WTC11 (cell line): ENCODE measurements around the gene CCSER1. TPM values are rescaled to one million over a fixed set of nuclear protein-coding genes. Genes with fewer than 3 reads are reported as not detected.
"Not testable (repeated sequence)": the region's sequence is repeated elsewhere in the genome, so short reads cannot be mapped to it uniquely, and the experiment has no call there.

Experiments
- ATAC-seq: fragments of 200-7000 bp; cut with Tn5 transposase; 2 replicates; pipeline ENCODE4 v1.10.0; 2021; ENCODE audit warnings: mild to moderate bottlenecking, moderate library complexity
- CTCF ChIA-PET: fragments of 300-600 bp; sonication (Branson Sonifier 250); formaldehyde crosslinking; loops from one replicate; lab custom pipeline; 2021; ENCODE audit warnings: antibody characterized with exemption; lab: Charles Lee
- POLR2A ChIA-PET: fragments of 350-600 bp; sonication (Branson Sonifier 250); formaldehyde crosslinking; loops from one replicate; lab custom pipeline; 2021; ENCODE audit warnings: antibody characterized with exemption; lab: Charles Lee
- DNase-seq: peaks from one replicate; pipeline ENCODE4 v3.0.0; 2021; ENCODE audit warnings: low spot score
- H3K27ac Mint-ChIP-seq: 2 replicates; pipeline ENCODE4 v1.8.0; 2021; ENCODE audit warnings: mixed read lengths
- H3K27me3 Mint-ChIP-seq: 2 replicates; pipeline ENCODE4 v1.8.0; 2021; ENCODE audit warnings: low read depth, mild to moderate bottlenecking, moderate library complexity, mixed read lengths
- H3K36me3 Mint-ChIP-seq: 2 replicates; pipeline ENCODE4 v1.8.0; 2021; ENCODE audit warnings: mixed read lengths
- H3K4me1 Mint-ChIP-seq: 2 replicates; pipeline ENCODE4 v1.8.0; 2022; ENCODE audit warnings: mixed read lengths
- H3K4me3 Mint-ChIP-seq: 2 replicates; pipeline ENCODE4 v1.8.0; 2021; ENCODE audit warnings: mild to moderate bottlenecking, moderate library complexity, mixed read lengths
- H3K9me3 Mint-ChIP-seq: 2 replicates; pipeline ENCODE4 v1.8.0; 2021; ENCODE audit warnings: mixed read lengths
- CREM ChIP-seq: sonication (generic); formaldehyde crosslinking; IDR thresholded peaks from 2 replicates; pipeline ENCODE4 v1.8.1; 2022; ENCODE audit warnings: mild to moderate bottlenecking, missing genetic modification reagents, moderate library complexity
- EMX1 ChIP-seq: fragments of 250-450 bp; sonication (Bioruptor Pico); IDR thresholded peaks from 2 replicates; pipeline ENCODE4 v1.8.0; 2021; ENCODE audit warnings: mild to moderate bottlenecking
- ETV6 ChIP-seq: sonication (generic); formaldehyde crosslinking; IDR thresholded peaks from 2 replicates; pipeline ENCODE4 v1.8.1; 2022; ENCODE audit warnings: mild to moderate bottlenecking, missing genetic modification reagents
- FOXJ3 ChIP-seq: sonication (generic); formaldehyde crosslinking; IDR thresholded peaks from 2 replicates; pipeline ENCODE4 v1.9.0; 2021; ENCODE audit warnings: missing genetic modification reagents, mild to moderate bottlenecking, borderline replicate concordance
- FOXK1 ChIP-seq: sonication (generic); formaldehyde crosslinking; IDR thresholded peaks from 2 replicates; pipeline ENCODE4 v1.8.0; 2022; ENCODE audit warnings: mild to moderate bottlenecking, moderate library complexity, missing genetic modification reagents
- FOXP1 ChIP-seq: sonication (generic); formaldehyde crosslinking; IDR thresholded peaks from 2 replicates; pipeline ENCODE4 v1.8.0; 2022; ENCODE audit warnings: missing genetic modification reagents, mild to moderate bottlenecking, moderate library complexity, borderline replicate concordance
- NR1H2 ChIP-seq: sonication (generic); formaldehyde crosslinking; IDR thresholded peaks from 2 replicates; pipeline ENCODE4 v1.9.0; 2021; ENCODE audit warnings: mild to moderate bottlenecking, moderate library complexity, missing genetic modification reagents
- TCF7 ChIP-seq: sonication (generic); formaldehyde crosslinking; IDR thresholded peaks from 2 replicates; pipeline ENCODE4 v1.8.0; 2022; ENCODE audit warnings: mild to moderate bottlenecking, low read depth, missing genetic modification reagents, moderate library complexity
- TEAD1 ChIP-seq: sonication (generic); formaldehyde crosslinking; IDR thresholded peaks from 2 replicates; pipeline ENCODE4 v1.8.0; 2022; ENCODE audit warnings: mild to moderate bottlenecking, missing genetic modification reagents
- TP53 ChIP-seq: sonication (generic); formaldehyde crosslinking; IDR thresholded peaks from 2 replicates; pipeline ENCODE4 v1.8.1; 2023; ENCODE audit warnings: mild to moderate bottlenecking, missing genetic modification reagents
- ZBTB21 ChIP-seq: sonication (generic); formaldehyde crosslinking; IDR thresholded peaks from 2 replicates; pipeline ENCODE4 v1.8.1; 2023; ENCODE audit warnings: mild to moderate bottlenecking, missing genetic modification reagents, borderline replicate concordance
- ZNF263 ChIP-seq: sonication (generic); formaldehyde crosslinking; IDR thresholded peaks from 2 replicates; pipeline ENCODE4 v1.8.1; 2022; ENCODE audit warnings: low read depth, mild to moderate bottlenecking, moderate library complexity, missing genetic modification reagents
- ZNF671 ChIP-seq: fragments of 250-450 bp; sonication (Bioruptor Pico); IDR thresholded peaks from 2 replicates; pipeline ENCODE4 v1.8.0; 2021; ENCODE audit warnings: mild to moderate bottlenecking
- total RNA-seq: library from RNA; stranded (reverse); gene quantifications from 3 replicates; pipeline ENCODE4 v1.2.3, GENCODE V29; 2021
- TF ChIP-seq, protein P1 (sequence below): sonication (generic); formaldehyde crosslinking; IDR thresholded peaks from 2 replicates; pipeline ENCODE4 v1.8.0; 2023; ENCODE audit warnings: missing genetic modification reagents, mild to moderate bottlenecking, borderline replicate concordance
- TF ChIP-seq, protein P2 (sequence below): fragments of 250-450 bp; sonication (Bioruptor Pico); conservative IDR thresholded peaks from 2 replicates; pipeline ENCODE4 v1.9.0; 2021; ENCODE audit warnings: mild to moderate bottlenecking
- TF ChIP-seq, protein P3 (sequence below): sonication (generic); formaldehyde crosslinking; IDR thresholded peaks from 2 replicates; pipeline ENCODE4 v1.8.0; 2022; ENCODE audit warnings: missing genetic modification reagents
- TF ChIP-seq, protein P4 (sequence below): sonication (generic); formaldehyde crosslinking; IDR thresholded peaks from 2 replicates; pipeline ENCODE4 v1.8.1; 2023; ENCODE audit warnings: mild to moderate bottlenecking, moderate library complexity, missing genetic modification reagents

Gene CCSER1
- total RNA-seq, 1 experiment from 2014 or later = 0.87 TPM

DNA sequence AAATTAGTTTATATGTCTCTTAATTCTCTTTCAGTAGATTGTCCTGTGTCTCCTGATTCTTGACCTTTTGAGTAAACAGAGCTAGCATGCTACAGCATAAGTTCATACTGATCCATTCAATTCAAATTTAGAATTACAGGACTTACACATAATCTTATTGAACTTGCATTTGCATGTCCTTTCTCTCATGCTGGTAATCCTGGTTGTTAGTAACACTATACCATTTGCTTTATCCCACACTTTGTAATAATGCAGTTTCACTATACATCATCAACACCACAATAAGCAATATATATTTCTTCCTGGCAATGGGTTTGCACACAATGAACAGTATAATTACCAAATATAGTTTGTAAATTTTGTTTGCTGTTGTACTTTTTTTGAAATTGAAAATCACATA is 1239.4 kb downstream of the CCSER1 start (continued):
- TF ChIP-seq, protein P1, sequence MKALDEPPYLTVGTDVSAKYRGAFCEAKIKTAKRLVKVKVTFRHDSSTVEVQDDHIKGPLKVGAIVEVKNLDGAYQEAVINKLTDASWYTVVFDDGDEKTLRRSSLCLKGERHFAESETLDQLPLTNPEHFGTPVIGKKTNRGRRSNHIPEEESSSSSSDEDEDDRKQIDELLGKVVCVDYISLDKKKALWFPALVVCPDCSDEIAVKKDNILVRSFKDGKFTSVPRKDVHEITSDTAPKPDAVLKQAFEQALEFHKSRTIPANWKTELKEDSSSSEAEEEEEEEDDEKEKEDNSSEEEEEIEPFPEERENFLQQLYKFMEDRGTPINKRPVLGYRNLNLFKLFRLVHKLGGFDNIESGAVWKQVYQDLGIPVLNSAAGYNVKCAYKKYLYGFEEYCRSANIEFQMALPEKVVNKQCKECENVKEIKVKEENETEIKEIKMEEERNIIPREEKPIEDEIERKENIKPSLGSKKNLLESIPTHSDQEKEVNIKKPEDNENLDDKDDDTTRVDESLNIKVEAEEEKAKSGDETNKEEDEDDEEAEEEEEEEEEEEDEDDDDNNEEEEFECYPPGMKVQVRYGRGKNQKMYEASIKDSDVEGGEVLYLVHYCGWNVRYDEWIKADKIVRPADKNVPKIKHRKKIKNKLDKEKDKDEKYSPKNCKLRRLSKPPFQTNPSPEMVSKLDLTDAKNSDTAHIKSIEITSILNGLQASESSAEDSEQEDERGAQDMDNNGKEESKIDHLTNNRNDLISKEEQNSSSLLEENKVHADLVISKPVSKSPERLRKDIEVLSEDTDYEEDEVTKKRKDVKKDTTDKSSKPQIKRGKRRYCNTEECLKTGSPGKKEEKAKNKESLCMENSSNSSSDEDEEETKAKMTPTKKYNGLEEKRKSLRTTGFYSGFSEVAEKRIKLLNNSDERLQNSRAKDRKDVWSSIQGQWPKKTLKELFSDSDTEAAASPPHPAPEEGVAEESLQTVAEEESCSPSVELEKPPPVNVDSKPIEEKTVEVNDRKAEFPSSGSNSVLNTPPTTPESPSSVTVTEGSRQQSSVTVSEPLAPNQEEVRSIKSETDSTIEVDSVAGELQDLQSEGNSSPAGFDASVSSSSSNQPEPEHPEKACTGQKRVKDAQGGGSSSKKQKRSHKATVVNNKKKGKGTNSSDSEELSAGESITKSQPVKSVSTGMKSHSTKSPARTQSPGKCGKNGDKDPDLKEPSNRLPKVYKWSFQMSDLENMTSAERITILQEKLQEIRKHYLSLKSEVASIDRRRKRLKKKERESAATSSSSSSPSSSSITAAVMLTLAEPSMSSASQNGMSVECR = no peak
- TF ChIP-seq ETV6 (CRISPR knock-in tag) = no peak
- TF ChIP-seq, all 79 proteins: peak for 0

DNA sequence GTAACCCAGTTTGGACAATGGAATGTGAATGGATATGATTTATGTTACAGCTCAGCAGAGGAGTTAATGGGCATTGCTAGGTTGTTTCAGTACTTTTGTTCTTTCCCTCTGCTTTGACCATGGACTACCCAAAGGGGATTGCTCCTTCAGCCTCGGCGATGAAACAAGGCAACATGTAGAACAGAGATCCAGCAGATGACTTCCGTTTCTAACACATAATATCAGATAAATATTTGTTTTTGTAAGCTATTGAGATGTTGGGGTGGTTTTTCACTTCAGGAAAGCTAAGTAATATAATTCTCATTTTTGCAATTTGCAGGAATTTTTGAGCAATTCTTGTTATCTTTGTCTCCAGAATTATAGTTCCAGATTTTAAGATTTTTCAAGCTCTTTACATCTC is 1241.9 kb downstream of the CCSER1 start:
- Mint-ChIP-seq H3K36me3 (no peaks in the 10 kb centered on the region), H3K4me1 (no peaks in the 10 kb centered on the region)

DNA sequence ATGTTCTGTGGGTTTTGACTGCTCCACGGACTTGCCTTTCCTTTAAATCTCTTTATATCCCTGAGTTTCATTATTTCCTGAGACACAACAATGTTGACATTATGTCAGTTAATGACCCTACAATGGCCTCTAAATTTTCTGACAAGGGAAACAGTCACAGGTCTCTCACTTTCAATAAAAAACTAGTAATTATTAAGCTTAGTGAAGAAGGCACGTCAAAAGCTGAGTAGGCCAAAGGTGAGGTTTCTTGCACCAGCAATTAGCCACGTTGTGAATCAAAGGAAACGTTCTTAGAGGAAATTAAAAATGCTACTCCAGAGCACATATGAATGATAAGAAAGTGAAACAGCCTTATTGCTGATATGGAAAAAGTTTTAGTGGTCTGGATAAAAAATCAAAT is 1246.4 kb downstream of the CCSER1 start:
- DNase-seq = no peak
- H3K4me1 Mint-ChIP-seq = no peaks in the 10 kb centered on the region

More for the DNA sequence above, 1241.9 kb downstream of the CCSER1 start:
- ChIA-PET POLR2A (no interaction called here), CTCF (no interaction called here)
- H3K9me3 Mint-ChIP-seq = no peaks in the 10 kb centered on the region
- no peak for DNase-seq
- no peak for TF ChIP-seq CREM (CRISPR knock-in tag)
- TF ChIP-seq, protein P2, sequence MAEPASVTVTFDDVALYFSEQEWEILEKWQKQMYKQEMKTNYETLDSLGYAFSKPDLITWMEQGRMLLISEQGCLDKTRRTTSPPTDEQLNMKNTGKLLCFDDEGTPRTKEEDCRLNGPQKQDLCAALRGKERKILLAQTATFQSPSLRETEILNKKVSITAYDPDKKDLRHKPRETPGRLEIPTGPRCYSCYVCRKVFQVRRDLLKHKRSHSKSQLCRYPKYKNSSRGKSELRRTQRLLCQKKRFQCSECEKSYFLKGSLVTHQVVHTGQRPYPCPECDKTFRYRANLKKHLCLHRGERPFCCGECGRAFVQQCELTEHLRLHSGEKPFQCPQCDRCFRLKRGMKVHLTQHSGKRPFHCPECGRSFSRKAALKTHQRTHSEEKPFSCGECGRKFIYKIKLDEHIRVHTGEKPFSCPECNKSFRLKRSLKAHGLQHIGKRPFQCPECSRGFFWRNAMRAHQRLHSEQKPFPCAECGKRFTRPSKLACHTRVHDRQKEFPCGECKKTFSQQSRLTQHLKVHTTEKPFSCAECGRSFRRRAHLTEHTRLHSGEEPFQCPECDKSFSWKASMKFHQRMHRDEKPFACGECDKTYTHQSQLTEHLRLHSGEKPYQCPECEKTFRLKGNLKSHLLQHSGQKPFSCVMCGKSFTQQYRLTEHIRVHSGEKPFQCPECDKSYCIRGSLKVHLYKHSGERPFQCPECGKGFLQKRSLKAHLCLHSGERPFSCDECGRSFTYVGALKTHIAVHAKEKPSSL (CRISPR knock-in tag) = no peak
- TF ChIP-seq FOXP1 = no peak
- no peak for TF ChIP-seq TEAD1 (CRISPR knock-in tag)
- H3K27ac Mint-ChIP-seq = no peak overlapping the region
- no peak overlapping the region for H3K4me3 Mint-ChIP-seq
- ATAC-seq = no peak
- no peaks in the 10 kb centered on the region for H3K27me3 Mint-ChIP-seq

DNA sequence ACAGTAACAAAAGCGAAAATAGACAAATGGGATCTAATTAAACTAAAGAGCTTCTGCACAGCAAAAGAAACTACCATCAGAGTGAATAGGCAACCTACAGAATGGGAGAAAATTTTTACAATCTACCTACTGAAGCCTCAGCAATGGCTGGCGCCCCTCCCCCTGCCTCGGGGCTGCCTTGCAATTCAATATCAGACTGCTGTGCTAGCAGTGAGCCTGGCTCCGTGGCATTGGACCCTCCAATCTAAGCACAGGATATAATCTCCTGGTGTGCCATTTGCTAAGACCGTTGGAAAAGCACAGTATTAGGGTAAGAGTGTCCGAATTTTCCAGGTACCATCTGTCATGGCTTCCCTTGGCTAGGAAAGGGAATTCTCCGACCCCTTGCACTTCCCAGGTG is 1278.2 kb downstream of the CCSER1 start:
- H3K4me1 Mint-ChIP-seq, H3K27me3 Mint-ChIP-seq, H3K27ac Mint-ChIP-seq, DNase-seq, POLR2A ChIA-PET, CTCF ChIA-PET, H3K4me3 Mint-ChIP-seq, ATAC-seq: not testable (repeated sequence)
- Mint-ChIP-seq H3K36me3 (peaks cover 26% of the 10 kb centered on the region), H3K9me3 (peaks cover 53% of the 10 kb centered on the region)

More for the DNA sequence above, 1246.4 kb downstream of the CCSER1 start:
- POLR2A ChIA-PET = no interaction called here
- Mint-ChIP-seq H3K27me3 (no peaks in the 10 kb centered on the region; the same call in 1 of the 2 replicates), H3K27ac (no peak overlapping the region), H3K9me3 (peaks cover 22% of the 10 kb centered on the region)
- no peak for ATAC-seq
- TF ChIP-seq EMX1 (no peak), ZBTB21 (CRISPR knock-in tag) (no peak), ZNF263 (CRISPR knock-in tag) (no peak), FOXP1 (no peak), FOXJ3 (CRISPR knock-in tag) (no peak), CREM (CRISPR knock-in tag) (no peak), ZNF671 (CRISPR knock-in tag) (no peak), TP53 (CRISPR knock-in tag) (no peak), NR1H2 (no peak), FOXK1 (no peak), TEAD1 (CRISPR knock-in tag) (no peak), TCF7 (CRISPR knock-in tag) (no peak)
- TF ChIP-seq, protein P3, sequence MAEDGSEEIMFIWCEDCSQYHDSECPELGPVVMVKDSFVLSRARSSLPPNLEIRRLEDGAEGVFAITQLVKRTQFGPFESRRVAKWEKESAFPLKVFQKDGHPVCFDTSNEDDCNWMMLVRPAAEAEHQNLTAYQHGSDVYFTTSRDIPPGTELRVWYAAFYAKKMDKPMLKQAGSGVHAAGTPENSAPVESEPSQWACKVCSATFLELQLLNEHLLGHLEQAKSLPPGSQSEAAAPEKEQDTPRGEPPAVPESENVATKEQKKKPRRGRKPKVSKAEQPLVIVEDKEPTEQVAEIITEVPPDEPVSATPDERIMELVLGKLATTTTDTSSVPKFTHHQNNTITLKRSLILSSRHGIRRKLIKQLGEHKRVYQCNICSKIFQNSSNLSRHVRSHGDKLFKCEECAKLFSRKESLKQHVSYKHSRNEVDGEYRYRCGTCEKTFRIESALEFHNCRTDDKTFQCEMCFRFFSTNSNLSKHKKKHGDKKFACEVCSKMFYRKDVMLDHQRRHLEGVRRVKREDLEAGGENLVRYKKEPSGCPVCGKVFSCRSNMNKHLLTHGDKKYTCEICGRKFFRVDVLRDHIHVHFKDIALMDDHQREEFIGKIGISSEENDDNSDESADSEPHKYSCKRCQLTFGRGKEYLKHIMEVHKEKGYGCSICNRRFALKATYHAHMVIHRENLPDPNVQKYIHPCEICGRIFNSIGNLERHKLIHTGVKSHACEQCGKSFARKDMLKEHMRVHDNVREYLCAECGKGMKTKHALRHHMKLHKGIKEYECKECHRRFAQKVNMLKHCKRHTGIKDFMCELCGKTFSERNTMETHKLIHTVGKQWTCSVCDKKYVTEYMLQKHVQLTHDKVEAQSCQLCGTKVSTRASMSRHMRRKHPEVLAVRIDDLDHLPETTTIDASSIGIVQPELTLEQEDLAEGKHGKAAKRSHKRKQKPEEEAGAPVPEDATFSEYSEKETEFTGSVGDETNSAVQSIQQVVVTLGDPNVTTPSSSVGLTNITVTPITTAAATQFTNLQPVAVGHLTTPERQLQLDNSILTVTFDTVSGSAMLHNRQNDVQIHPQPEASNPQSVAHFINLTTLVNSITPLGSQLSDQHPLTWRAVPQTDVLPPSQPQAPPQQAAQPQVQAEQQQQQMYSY (CRISPR knock-in tag) = no peak
- TF ChIP-seq, protein P4, sequence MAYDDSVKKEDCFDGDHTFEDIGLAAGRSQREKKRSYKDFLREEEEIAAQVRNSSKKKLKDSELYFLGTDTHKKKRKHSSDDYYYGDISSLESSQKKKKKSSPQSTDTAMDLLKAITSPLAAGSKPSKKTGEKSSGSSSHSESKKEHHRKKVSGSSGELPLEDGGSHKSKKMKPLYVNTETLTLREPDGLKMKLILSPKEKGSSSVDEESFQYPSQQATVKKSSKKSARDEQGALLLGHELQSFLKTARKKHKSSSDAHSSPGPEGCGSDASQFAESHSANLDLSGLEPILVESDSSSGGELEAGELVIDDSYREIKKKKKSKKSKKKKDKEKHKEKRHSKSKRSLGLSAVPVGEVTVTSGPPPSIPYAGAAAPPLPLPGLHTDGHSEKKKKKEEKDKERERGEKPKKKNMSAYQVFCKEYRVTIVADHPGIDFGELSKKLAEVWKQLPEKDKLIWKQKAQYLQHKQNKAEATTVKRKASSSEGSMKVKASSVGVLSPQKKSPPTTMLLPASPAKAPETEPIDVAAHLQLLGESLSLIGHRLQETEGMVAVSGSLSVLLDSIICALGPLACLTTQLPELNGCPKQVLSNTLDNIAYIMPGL (CRISPR knock-in tag) = no peak
- TF ChIP-seq, protein P2 (CRISPR knock-in tag) = no peak
- TF ChIP-seq, all 79 proteins: peak for 0
- H3K36me3 Mint-ChIP-seq = peaks cover 13% of the 10 kb centered on the region
- CTCF ChIA-PET = no interaction called here
- H3K4me3 Mint-ChIP-seq = no peak overlapping the region
